PFSK-1 (cell line): ENCODE measurements around the gene TOGARAM1.

Experiments
- POLR2AphosphoS5 ChIP-seq: IDR thresholded peaks from 2 replicates; pipeline ENCODE4 v1.6.1; 2012; ENCODE audit warnings: low read depth, mild to moderate bottlenecking, control low read depth, low read length, moderate library complexity
- TAF1 ChIP-seq: IDR thresholded peaks from 2 replicates; pipeline ENCODE4 v1.6.1; 2012; ENCODE audit warnings: low read length, control low read depth, borderline replicate concordance; ENCODE audit not compliant: insufficient read depth

DNA sequence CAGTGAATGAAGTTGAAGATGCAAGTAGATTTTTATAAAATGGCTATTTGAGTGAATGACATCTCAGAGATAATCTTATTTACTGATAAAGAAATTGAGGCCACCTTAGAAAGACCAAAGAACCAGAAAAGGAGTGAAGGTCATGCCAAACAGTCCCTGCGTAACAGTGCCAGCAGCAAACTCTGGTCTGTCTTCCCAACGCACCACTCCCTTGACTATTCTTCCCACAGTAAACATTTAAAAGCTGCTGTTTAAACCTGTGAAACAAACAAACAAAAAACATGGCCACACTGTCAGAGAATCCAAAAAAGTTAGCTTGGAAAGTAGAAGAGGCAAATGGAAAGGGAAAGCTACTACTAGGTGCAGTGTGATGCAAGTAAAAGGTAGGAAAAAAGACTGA lies 120.4 kb downstream of the TOGARAM1 start:
- TF ChIP-seq TAF1 (no peak), POLR2AphosphoS5 (no peak)
